HEK293 (cell line): ENCODE measurements around the gene PITPNB.

Source experiments
- CTCF ChIA-PET: fragments of 350-600 bp; formaldehyde crosslinking; extraction: SDS; loops from one replicate; lab custom pipeline; 2021; ENCODE audit warnings: antibody characterized with exemption; lab: Yijun Ruan, JAX
- POLR2A ChIA-PET: fragments of 300-600 bp; formaldehyde crosslinking; extraction: SDS; loops from one replicate; lab custom pipeline; 2020; ENCODE audit warnings: antibody characterized with exemption, inconsistent platforms; lab: Yijun Ruan, JAX
- H3K27ac ChIP-seq: fragments of 200-500 bp; sonication (Bioruptor generic); 2 replicates; pipeline ENCODE4 v1.5.1; 2014; ENCODE audit warnings: low read depth, low read length, control low read depth, inconsistent platforms; ENCODE audit errors: extremely low read depth
- H3K36me3 ChIP-seq, 2 experiments: fragments of 200-500 bp in 1 of 2; sonication (Bioruptor generic) in 1 of 2; 1 replicate in 1 of 2; 2 replicates in 1 of 2; pipeline ENCODE4 v1.5.1; 2014 to 2017; ENCODE audit warnings: inconsistent platforms in 2 of 2, low read length in 2 of 2; ENCODE audit not compliant: control insufficient read depth in 2 of 2, insufficient read depth in 1 of 2
- H3K4me1 ChIP-seq: fragments of 200-500 bp; sonication (Bioruptor generic); 2 replicates; pipeline ENCODE4 v1.5.1; 2014; ENCODE audit warnings: mild to moderate bottlenecking, low read length, inconsistent platforms; ENCODE audit not compliant: control insufficient read depth, insufficient read depth
- H3K4me3 ChIP-seq: 2 replicates; pipeline ENCODE4 v1.5.1; 2011; ENCODE audit warnings: low read depth, mild to moderate bottlenecking, control low read depth, low read length, moderate library complexity
- H3K9me3 ChIP-seq: fragments of 200-500 bp; sonication (Bioruptor generic); 2 replicates; pipeline ENCODE4 v1.5.1; 2014; ENCODE audit warnings: low read depth, low read length, inconsistent platforms; ENCODE audit not compliant: control insufficient read depth, insufficient read depth
- HIC1 ChIP-seq: fragments of 450-650 bp; formaldehyde crosslinking; IDR thresholded peaks from 2 replicates; pipeline ENCODE4 v1.5.1; 2016; ENCODE audit warnings: missing biosample characterization, missing genetic modification characterization
- KLF10 ChIP-seq: fragments of 450-650 bp; IDR thresholded peaks from 2 replicates; pipeline ENCODE4 v1.5.1; 2018; ENCODE audit warnings: missing biosample characterization, mild to moderate bottlenecking, missing genetic modification characterization
- KLF8 ChIP-seq: fragments of 450-650 bp; formaldehyde crosslinking; IDR thresholded peaks from 2 replicates; pipeline ENCODE4 v1.5.1; 2016; ENCODE audit warnings: missing biosample characterization, missing genetic modification characterization
- OSR2 ChIP-seq: fragments of 450-650 bp; formaldehyde crosslinking; IDR thresholded peaks from 2 replicates; pipeline ENCODE4 v1.5.1; 2016; ENCODE audit warnings: missing biosample characterization, missing genetic modification characterization
- PRDM6 ChIP-seq: fragments of 450-650 bp; formaldehyde crosslinking; IDR thresholded peaks from 2 replicates; pipeline ENCODE4 v1.5.1; 2017; ENCODE audit warnings: missing biosample characterization, missing genetic modification characterization
- SETDB1 ChIP-seq: IDR thresholded peaks from one replicate; pipeline ENCODE4 v1.6.1; 2017; ENCODE audit warnings: mild to moderate bottlenecking, low read length, moderate library complexity, mixed read lengths; ENCODE audit not compliant: insufficient read length
- SP7 ChIP-seq: fragments of 450-650 bp; formaldehyde crosslinking; IDR thresholded peaks from 2 replicates; pipeline ENCODE4 v1.5.1; 2016; ENCODE audit warnings: missing biosample characterization, missing genetic modification characterization
- ZBTB21 ChIP-seq: fragments of 450-650 bp; formaldehyde crosslinking; IDR thresholded peaks from 2 replicates; pipeline ENCODE4 v1.5.1; 2017; ENCODE audit warnings: missing biosample characterization, missing genetic modification characterization
- ZBTB48 ChIP-seq: fragments of 450-650 bp; formaldehyde crosslinking; IDR thresholded peaks from 2 replicates; pipeline ENCODE4 v1.5.1; 2016; ENCODE audit warnings: missing biosample characterization, missing genetic modification characterization
- ZFHX2 ChIP-seq: fragments of 450-650 bp; formaldehyde crosslinking; conservative IDR thresholded peaks from 2 replicates; pipeline ENCODE4 v1.5.1; 2016; ENCODE audit warnings: missing biosample characterization, missing genetic modification characterization
- ZNF112 ChIP-seq: fragments of 450-650 bp; formaldehyde crosslinking; IDR thresholded peaks from 2 replicates; pipeline ENCODE4 v1.5.0; 2017; ENCODE audit warnings: missing biosample characterization, missing genetic modification characterization
- ZNF19 ChIP-seq: fragments of 450-650 bp; formaldehyde crosslinking; IDR thresholded peaks from 2 replicates; pipeline ENCODE4; 2016; ENCODE audit warnings: missing biosample characterization, missing genetic modification characterization, low read depth
- ZNF302 ChIP-seq: fragments of 450-650 bp; formaldehyde crosslinking; IDR thresholded peaks from 2 replicates; pipeline ENCODE4 v1.5.1; 2016; ENCODE audit warnings: missing biosample characterization, missing genetic modification characterization, low read depth
- ZNF341 ChIP-seq: fragments of 450-650 bp; formaldehyde crosslinking; IDR thresholded peaks from 2 replicates; pipeline ENCODE4; 2016; ENCODE audit warnings: low read depth, missing biosample characterization, missing genetic modification characterization
- ZNF366 ChIP-seq: fragments of 450-650 bp; formaldehyde crosslinking; conservative IDR thresholded peaks from 2 replicates; pipeline ENCODE4 v1.5.1; 2016; ENCODE audit warnings: missing biosample characterization, missing genetic modification characterization
- ZNF530 ChIP-seq: fragments of 450-650 bp; formaldehyde crosslinking; IDR thresholded peaks from 2 replicates; pipeline ENCODE4 v1.5.1; 2016; ENCODE audit warnings: low read depth, missing biosample characterization, missing genetic modification characterization
- ZNF560 ChIP-seq: fragments of 450-650 bp; formaldehyde crosslinking; IDR thresholded peaks from 2 replicates; pipeline ENCODE4 v1.5.1; 2017; ENCODE audit warnings: missing biosample characterization, missing genetic modification characterization, borderline replicate concordance
- ZNF561 ChIP-seq: fragments of 450-650 bp; IDR thresholded peaks from 2 replicates; pipeline ENCODE4 v1.5.1; 2018; ENCODE audit warnings: missing biosample characterization, missing genetic modification characterization, borderline replicate concordance
- ZNF580 ChIP-seq: fragments of 450-650 bp; formaldehyde crosslinking; IDR thresholded peaks from 2 replicates; pipeline ENCODE4 v1.5.1; 2016; ENCODE audit warnings: missing biosample characterization, missing genetic modification characterization
- ZNF645 ChIP-seq: fragments of 450-650 bp; formaldehyde crosslinking; IDR thresholded peaks from 2 replicates; pipeline ENCODE4; 2016; ENCODE audit warnings: missing biosample characterization, missing genetic modification characterization
- ZNF747 ChIP-seq: fragments of 450-650 bp; formaldehyde crosslinking; IDR thresholded peaks from 2 replicates; pipeline ENCODE4 v1.5.1; 2016; ENCODE audit warnings: missing biosample characterization, missing genetic modification characterization
- ZNF837 ChIP-seq: fragments of 450-650 bp; formaldehyde crosslinking; IDR thresholded peaks from 2 replicates; pipeline ENCODE4 v1.5.1; 2016; ENCODE audit warnings: missing biosample characterization, missing genetic modification characterization
- ZSCAN16 ChIP-seq: fragments of 450-650 bp; formaldehyde crosslinking; IDR thresholded peaks from 2 replicates; pipeline ENCODE4 v1.5.1; 2016; ENCODE audit warnings: missing biosample characterization, missing genetic modification characterization
- TF ChIP-seq, protein P1 (sequence below): fragments of 450-650 bp; formaldehyde crosslinking; IDR thresholded peaks from 2 replicates; pipeline ENCODE4 v1.5.1; 2016; ENCODE audit warnings: missing biosample characterization, missing genetic modification characterization
- TF ChIP-seq, protein P2 (sequence below): fragments of 450-650 bp; formaldehyde crosslinking; IDR thresholded peaks from 2 replicates; pipeline ENCODE4 v1.5.1; 2017; ENCODE audit warnings: missing biosample characterization, mild to moderate bottlenecking, missing genetic modification characterization, moderate library complexity

Gene PITPNB

DNA sequence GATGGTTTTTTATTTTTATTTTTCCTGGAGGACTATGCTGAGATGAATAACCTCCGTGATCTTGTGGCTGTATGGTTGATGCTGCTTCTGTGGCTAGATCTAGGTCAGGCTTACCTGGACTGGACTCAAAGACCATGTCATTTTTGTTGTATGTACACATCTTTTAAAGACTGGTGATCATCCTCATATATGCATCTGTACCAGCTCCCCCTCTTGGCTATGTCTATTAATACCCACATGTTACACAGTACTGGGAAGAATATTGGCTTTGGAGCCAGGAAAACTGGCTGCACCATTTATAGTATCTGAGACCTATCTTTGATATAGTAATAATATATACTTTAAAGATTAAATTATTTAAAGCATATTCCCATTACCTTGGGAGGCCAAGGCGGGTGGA, 18.4 kb upstream of the PITPNB start:
- Histone ChIP-seq H3K4me1 (peaks cover 6% of the 10 kb centered on the region; the same call in 1 of the 2 replicates), H3K27ac (no peak overlapping the region), H3K4me3 (no peak overlapping the region), H3K9me3 (no peaks in the 10 kb centered on the region), H3K36me3 (no peaks in the 10 kb centered on the region)
- ChIA-PET CTCF (interaction anchor here (0.6 to 3.0 kb wide), 7 partner anchors 12 to 663 kb away, joined by 3 to 13 read pairs (median 3); no protein-coding TSS in a partner anchor), POLR2A (no interaction called here)
- TF ChIP-seq ZBTB21 (tag by site-specific recombination) (no peak), ZBTB48 (tag by site-specific recombination) (no peak), KLF10 (no peak), ZFHX2 (tag by site-specific recombination) (no peak), ZNF561 (tag by site-specific recombination) (no peak), ZNF341 (tag by site-specific recombination) (no peak), ZNF747 (tag by site-specific recombination) (no peak), ZNF19 (tag by site-specific recombination) (no peak), ZNF530 (tag by site-specific recombination) (no peak), ZNF302 (tag by site-specific recombination) (no peak), ZSCAN16 (no peak), ZNF112 (tag by site-specific recombination) (no peak), ZNF560 (tag by site-specific recombination) (no peak), KLF8 (tag by site-specific recombination) (no peak)
- TF ChIP-seq, protein P1, sequence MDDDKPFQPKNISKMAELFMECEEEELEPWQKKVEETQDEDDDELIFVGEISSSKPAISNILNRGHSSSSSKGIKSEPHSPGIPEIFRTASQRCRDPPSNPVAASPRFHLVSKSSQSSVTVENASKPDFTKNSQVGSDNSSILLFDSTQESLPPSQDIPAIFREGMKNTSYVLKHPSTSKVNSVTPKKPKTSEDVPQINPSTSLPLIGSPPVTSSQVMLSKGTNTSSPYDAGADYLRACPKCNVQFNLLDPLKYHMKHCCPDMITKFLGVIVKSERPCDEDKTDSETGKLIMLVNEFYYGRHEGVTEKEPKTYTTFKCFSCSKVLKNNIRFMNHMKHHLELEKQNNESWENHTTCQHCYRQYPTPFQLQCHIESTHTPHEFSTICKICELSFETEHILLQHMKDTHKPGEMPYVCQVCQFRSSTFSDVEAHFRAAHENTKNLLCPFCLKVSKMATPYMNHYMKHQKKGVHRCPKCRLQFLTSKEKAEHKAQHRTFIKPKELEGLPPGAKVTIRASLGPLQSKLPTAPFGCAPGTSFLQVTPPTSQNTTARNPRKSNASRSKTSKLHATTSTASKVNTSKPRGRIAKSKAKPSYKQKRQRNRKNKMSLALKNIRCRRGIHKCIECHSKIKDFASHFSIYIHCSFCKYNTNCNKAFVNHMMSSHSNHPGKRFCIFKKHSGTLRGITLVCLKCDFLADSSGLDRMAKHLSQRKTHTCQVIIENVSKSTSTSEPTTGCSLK (tag by site-specific recombination): no peak
- TF ChIP-seq, protein P2, sequence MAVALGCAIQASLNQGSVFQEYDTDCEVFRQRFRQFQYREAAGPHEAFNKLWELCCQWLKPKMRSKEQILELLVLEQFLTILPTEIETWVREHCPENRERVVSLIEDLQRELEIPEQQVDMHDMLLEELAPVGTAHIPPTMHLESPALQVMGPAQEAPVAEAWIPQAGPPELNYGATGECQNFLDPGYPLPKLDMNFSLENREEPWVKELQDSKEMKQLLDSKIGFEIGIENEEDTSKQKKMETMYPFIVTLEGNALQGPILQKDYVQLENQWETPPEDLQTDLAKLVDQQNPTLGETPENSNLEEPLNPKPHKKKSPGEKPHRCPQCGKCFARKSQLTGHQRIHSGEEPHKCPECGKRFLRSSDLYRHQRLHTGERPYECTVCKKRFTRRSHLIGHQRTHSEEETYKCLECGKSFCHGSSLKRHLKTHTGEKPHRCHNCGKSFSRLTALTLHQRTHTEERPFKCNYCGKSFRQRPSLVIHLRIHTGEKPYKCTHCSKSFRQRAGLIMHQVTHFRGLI: no peak

- H3K36me3 ChIP-seq: no peaks in the 10 kb centered on the region; a peak in 1 of 3 replicates
- ChIA-PET POLR2A (interaction anchor here (0.6 to 2.4 kb wide), 4 partner anchors 14 to 374 kb away, joined by 3 to 6 read pairs (median 4); partner anchors contain the start of gene PITPNB), CTCF (interaction anchor here (0.5 to 3.0 kb wide), 7 partner anchors 9 to 1572 kb away, joined by 3 to 13 read pairs (median 3); no protein-coding TSS in a partner anchor)
- peaks cover 6% of the 10 kb centered on the region; the same call in 1 of the 2 replicates for H3K4me1 ChIP-seq
- H3K9me3 ChIP-seq: no peaks in the 10 kb centered on the region
- no peak overlapping the region for H3K27ac ChIP-seq
- no peak overlapping the region for H3K4me3 ChIP-seq
- TF ChIP-seq ZNF837 (tag by site-specific recombination) (no peak), SETDB1 (no peak), PRDM6 (tag by site-specific recombination) (peak; percentile 94), ZNF645 (tag by site-specific recombination) (no peak), ZNF580 (tag by site-specific recombination) (peak; percentile 49; the same call in 1 of the 2 replicates), ZNF366 (no peak), OSR2 (peak; percentile 96), HIC1 (0 out of 2 replicates have a peak, but pooled peaks have one; percentile 33), SP7 (no peak; the same call in 1 of the 2 replicates)
Observed at GRCh38 chr22:27935897-27936296, 16.8 kb upstream of the PITPNB start.
